Measurements from ENCODE around the gene GZF1.

DNA sequence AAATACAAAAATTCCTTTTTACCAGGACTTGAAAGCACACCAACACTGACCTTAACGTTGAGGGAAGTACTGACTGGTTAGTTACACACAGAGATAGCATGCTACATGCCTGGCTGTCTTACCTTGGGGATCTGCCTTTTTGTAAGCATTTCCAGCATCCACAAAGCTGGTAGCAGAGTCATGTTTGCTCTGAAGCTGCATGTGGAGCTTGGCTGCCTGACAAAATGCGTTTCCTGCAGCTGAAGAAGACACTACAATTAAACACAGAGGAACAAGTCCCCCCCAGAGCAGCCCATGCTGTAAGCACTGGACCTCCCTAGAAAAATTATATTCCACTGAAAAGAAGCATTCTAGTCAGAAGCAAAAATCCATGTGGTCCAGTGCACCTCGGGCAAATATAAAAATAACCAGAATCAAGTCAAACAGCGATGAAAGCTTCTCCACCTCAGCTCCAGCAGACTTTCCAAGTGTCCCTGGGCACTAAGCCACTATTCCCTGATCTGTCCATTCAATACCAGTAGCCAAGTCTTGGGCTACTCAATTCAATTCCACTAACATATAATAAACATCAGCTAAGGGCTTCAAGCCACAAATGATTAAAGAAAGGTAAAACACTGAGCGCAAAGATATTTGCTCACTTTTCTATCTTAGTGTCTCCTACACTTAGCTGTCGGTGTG, 35.1 kb downstream of the GZF1 start:
- TF ChIP-seq, protein P1, sequence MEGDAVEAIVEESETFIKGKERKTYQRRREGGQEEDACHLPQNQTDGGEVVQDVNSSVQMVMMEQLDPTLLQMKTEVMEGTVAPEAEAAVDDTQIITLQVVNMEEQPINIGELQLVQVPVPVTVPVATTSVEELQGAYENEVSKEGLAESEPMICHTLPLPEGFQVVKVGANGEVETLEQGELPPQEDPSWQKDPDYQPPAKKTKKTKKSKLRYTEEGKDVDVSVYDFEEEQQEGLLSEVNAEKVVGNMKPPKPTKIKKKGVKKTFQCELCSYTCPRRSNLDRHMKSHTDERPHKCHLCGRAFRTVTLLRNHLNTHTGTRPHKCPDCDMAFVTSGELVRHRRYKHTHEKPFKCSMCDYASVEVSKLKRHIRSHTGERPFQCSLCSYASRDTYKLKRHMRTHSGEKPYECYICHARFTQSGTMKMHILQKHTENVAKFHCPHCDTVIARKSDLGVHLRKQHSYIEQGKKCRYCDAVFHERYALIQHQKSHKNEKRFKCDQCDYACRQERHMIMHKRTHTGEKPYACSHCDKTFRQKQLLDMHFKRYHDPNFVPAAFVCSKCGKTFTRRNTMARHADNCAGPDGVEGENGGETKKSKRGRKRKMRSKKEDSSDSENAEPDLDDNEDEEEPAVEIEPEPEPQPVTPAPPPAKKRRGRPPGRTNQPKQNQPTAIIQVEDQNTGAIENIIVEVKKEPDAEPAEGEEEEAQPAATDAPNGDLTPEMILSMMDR (IDR thresholded peaks at IDR 0.05): no peak
- TF ChIP-seq POLR2A (IDR thresholded peaks at IDR 0.05): no peak

Data from adrenal gland (tissue), 5 donors.